Sigmoid colon (tissue), 4 donors: ENCODE data around the gene DNAJC24.

ENCODE experiments used
- POLR2AphosphoS5 ChIP-seq, 4 donors: sonication (generic); formaldehyde crosslinking; IDR thresholded peaks; one replicate each; pipeline ENCODE4 v1.6.1; 2017; ENCODE audit warnings: antibody characterized with exemption in 4 of 4
- TF ChIP-seq, protein P1 (sequence below), 4 experiments: fragments of 450-650 bp in 3 of 4; fragments of 200-600 bp in 1 of 4; IDR thresholded peaks; one replicate each; pipeline ENCODE4 v1.5.1; 2016 to 2019; ENCODE audit warnings: antibody characterized with exemption in 4 of 4, mild to moderate bottlenecking in 3 of 4, moderate library complexity in 2 of 4

DNA sequence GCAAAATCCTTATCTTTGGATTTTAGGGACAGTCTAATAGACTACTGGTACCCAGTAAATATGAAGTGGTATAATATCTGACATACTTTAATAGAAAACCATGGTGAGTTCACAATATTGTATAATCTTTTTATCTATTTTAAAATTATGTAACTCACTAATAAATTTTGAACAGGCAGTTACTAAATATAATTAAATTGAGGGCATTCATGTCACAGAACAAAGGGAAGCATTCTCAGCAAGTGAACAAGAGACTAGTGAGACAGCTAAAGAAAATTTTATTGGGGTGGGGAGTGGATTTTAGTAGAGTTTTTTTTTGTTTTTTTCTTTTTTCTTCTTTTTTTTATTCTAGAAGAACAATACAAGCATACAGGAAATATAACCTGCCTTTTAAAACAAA is 55.0 kb downstream of the DNAJC24 start:
- TF ChIP-seq POLR2AphosphoS5 (IDR thresholded peaks at IDR 0.05) = no peak
- TF ChIP-seq, protein P1, sequence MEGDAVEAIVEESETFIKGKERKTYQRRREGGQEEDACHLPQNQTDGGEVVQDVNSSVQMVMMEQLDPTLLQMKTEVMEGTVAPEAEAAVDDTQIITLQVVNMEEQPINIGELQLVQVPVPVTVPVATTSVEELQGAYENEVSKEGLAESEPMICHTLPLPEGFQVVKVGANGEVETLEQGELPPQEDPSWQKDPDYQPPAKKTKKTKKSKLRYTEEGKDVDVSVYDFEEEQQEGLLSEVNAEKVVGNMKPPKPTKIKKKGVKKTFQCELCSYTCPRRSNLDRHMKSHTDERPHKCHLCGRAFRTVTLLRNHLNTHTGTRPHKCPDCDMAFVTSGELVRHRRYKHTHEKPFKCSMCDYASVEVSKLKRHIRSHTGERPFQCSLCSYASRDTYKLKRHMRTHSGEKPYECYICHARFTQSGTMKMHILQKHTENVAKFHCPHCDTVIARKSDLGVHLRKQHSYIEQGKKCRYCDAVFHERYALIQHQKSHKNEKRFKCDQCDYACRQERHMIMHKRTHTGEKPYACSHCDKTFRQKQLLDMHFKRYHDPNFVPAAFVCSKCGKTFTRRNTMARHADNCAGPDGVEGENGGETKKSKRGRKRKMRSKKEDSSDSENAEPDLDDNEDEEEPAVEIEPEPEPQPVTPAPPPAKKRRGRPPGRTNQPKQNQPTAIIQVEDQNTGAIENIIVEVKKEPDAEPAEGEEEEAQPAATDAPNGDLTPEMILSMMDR (IDR thresholded peaks at IDR 0.05) = no peak
